ENCODE data around the gene CAND1.

GRCh38 chr12:67290378-67290777 is 21.2 kb downstream of the CAND1 start:
- TF ChIP-seq CTCF (IDR thresholded peaks at IDR 0.05), result no peak
- no peak for TF ChIP-seq POLR2AphosphoS5 (IDR thresholded peaks at IDR 0.05; ENCODE audit: low read depth, low read length)
- TF ChIP-seq, protein P1, sequence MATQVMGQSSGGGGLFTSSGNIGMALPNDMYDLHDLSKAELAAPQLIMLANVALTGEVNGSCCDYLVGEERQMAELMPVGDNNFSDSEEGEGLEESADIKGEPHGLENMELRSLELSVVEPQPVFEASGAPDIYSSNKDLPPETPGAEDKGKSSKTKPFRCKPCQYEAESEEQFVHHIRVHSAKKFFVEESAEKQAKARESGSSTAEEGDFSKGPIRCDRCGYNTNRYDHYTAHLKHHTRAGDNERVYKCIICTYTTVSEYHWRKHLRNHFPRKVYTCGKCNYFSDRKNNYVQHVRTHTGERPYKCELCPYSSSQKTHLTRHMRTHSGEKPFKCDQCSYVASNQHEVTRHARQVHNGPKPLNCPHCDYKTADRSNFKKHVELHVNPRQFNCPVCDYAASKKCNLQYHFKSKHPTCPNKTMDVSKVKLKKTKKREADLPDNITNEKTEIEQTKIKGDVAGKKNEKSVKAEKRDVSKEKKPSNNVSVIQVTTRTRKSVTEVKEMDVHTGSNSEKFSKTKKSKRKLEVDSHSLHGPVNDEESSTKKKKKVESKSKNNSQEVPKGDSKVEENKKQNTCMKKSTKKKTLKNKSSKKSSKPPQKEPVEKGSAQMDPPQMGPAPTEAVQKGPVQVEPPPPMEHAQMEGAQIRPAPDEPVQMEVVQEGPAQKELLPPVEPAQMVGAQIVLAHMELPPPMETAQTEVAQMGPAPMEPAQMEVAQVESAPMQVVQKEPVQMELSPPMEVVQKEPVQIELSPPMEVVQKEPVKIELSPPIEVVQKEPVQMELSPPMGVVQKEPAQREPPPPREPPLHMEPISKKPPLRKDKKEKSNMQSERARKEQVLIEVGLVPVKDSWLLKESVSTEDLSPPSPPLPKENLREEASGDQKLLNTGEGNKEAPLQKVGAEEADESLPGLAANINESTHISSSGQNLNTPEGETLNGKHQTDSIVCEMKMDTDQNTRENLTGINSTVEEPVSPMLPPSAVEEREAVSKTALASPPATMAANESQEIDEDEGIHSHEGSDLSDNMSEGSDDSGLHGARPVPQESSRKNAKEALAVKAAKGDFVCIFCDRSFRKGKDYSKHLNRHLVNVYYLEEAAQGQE (IDR thresholded peaks at IDR 0.05; ENCODE audit: insufficient read depth in 1 of 2, low read depth in 2 of 2, low read length in 1 of 2), result no peak
- no peak for TF ChIP-seq TCF7L2 (IDR thresholded peaks at IDR 0.05; ENCODE audit: low read depth, low read length)
- no peak for TF ChIP-seq SIN3A (IDR thresholded peaks at IDR 0.05; ENCODE audit: borderline replicate concordance, insufficient read depth, low read depth, low read length)
